HepG2 (cell line): ENCODE results near the gene HTR6. TPM values are rescaled to one million over a fixed set of nuclear protein-coding genes. Genes with fewer than 3 reads are reported as not detected.

Experiments used
- ATAC-seq: fragments of 200-7000 bp; cut with Tn5 transposase; 3 replicates; pipeline ENCODE4 v1.9.1; 2020; ENCODE audit warnings: mild to moderate bottlenecking, moderate library complexity
- BruUV-seq: library from RNA; stranded (reverse); fragments of 400-500 nt; replicated peaks from 2 replicates; lab custom pipeline; 2021; lab: Mats Ljungman, UMichigan
- CTCF ChIA-PET: fragments of 300-600 bp; formaldehyde crosslinking; extraction: SDS; loops from one replicate; lab custom pipeline; 2021; ENCODE audit warnings: low total read pairs, inconsistent platforms, low intra/inter-chr PET ratio; lab: Yijun Ruan, JAX
- POLR2A ChIA-PET: fragments of 350-600 bp; sonication (Branson Sonifier 250); formaldehyde crosslinking; loops from one replicate; lab custom pipeline; 2020; ENCODE audit warnings: antibody characterized with exemption, inconsistent platforms; lab: Yijun Ruan, JAX
- DNase-seq: peaks from one replicate; pipeline ENCODE4 v3.0.0-alpha.2; 2015; ENCODE audit warnings: low spot score
- FAIRE-seq: peaks from 3 replicates; lab custom pipeline; 2011; peaks lifted over from hg19 to GRCh38; lab: Jason Lieb, UNC
- H2AFZ ChIP-seq: one replicate; pipeline ENCODE4 v1.6.1; 2011; ENCODE audit warnings: low read length, inconsistent platforms
- H3K27ac ChIP-seq: fragments of 300-600 bp; 3 replicates; pipeline ENCODE4 v1.8.0; 2011; ENCODE audit warnings: mixed run types, mild to moderate bottlenecking, mixed read lengths, low read length, inconsistent platforms; ENCODE audit not compliant: insufficient read depth; ENCODE audit errors: extremely low read length
- H3K27me3 ChIP-seq, 2 experiments: fragments of 200-600 bp in 1 of 2; 2 replicates in 1 of 2; 3 replicates in 1 of 2; pipeline versions ENCODE4 v1.6.0 to v1.8.0; 2011; ENCODE audit warnings: low read length in 2 of 2, mild to moderate bottlenecking in 2 of 2, moderate library complexity in 2 of 2, inconsistent platforms in 1 of 2; ENCODE audit not compliant: insufficient read depth in 2 of 2, control insufficient read depth in 1 of 2
- H3K36me3 ChIP-seq, 2 experiments: fragments of 200-600 bp in 1 of 2; replicated peaks in 1 of 2; 2 replicates in 1 of 2; 3 replicates in 1 of 2; pipeline versions ENCODE4 v1.5.1 to v1.8.0; 2011; ENCODE audit warnings: low read length in 2 of 2, inconsistent platforms in 1 of 2; ENCODE audit not compliant: insufficient read depth in 2 of 2, control insufficient read depth in 1 of 2
- H3K4me1 ChIP-seq: 2 replicates; pipeline ENCODE4 v1.5.1; 2012; ENCODE audit warnings: low read length, inconsistent platforms; ENCODE audit not compliant: insufficient read depth
- H3K4me2 ChIP-seq: 2 replicates; pipeline ENCODE4 v1.6.0; 2011; ENCODE audit warnings: low read depth, low read length, inconsistent platforms
- H3K4me3 ChIP-seq, 3 experiments: fragments of 200-600 bp in 1 of 3; sonication (generic), shearing (Covaris generic) in 1 of 3; replicated peaks in 1 of 3; 2 replicates each; pipeline ENCODE4 v1.5.1; 2011 to 2016; ENCODE audit warnings: low read length in 3 of 3, inconsistent platforms in 2 of 3, low read depth in 2 of 3, mild to moderate bottlenecking in 2 of 3, control low read depth in 1 of 3, mixed read lengths in 1 of 3; ENCODE audit not compliant: insufficient read depth in 1 of 3
- H3K79me2 ChIP-seq: one replicate; pipeline ENCODE4 v1.6.1; 2011; ENCODE audit warnings: low read length, inconsistent platforms; ENCODE audit not compliant: insufficient read depth
- H3K9ac ChIP-seq: 2 replicates; pipeline ENCODE4 v1.6.0; 2011; ENCODE audit warnings: mild to moderate bottlenecking, low read depth, low read length, inconsistent platforms; ENCODE audit not compliant: insufficient read depth
- H3K9me3 ChIP-seq: 2 replicates; pipeline ENCODE4 v1.5.1; 2012; ENCODE audit warnings: mild to moderate bottlenecking, low read length
- H4K20me1 ChIP-seq: 2 replicates; pipeline ENCODE4 v1.6.0; 2011; ENCODE audit warnings: inconsistent platforms, mild to moderate bottlenecking, low read length, moderate library complexity; ENCODE audit not compliant: insufficient read depth
- NR2C2 ChIP-seq: sonication (generic); formaldehyde crosslinking; IDR thresholded peaks from 2 replicates; pipeline ENCODE4 v1.4.0; 2020; ENCODE audit warnings: missing genetic modification reagents, mild to moderate bottlenecking, moderate library complexity, borderline replicate concordance
- PATZ1 ChIP-seq: sonication (generic); formaldehyde crosslinking; IDR thresholded peaks from 2 replicates; pipeline ENCODE4 v1.4.0; 2020; ENCODE audit warnings: missing genetic modification reagents
- SKI ChIP-seq: fragments of 450-650 bp; IDR thresholded peaks from one replicate; pipeline ENCODE4 v1.6.1; 2018; ENCODE audit warnings: mild to moderate bottlenecking; ENCODE audit not compliant: partially characterized antibody
- YY1 ChIP-seq: IDR thresholded peaks from 2 replicates; pipeline ENCODE4 v1.6.1; 2011; ENCODE audit warnings: low read length, low read depth, moderate library complexity, mild to moderate bottlenecking; ENCODE audit not compliant: insufficient read depth, insufficient replicate concordance
- ZBTB8A ChIP-seq: sonication (generic); formaldehyde crosslinking; IDR thresholded peaks from 2 replicates; pipeline ENCODE4 v1.4.0; 2020; ENCODE audit warnings: mild to moderate bottlenecking, low read depth, missing genetic modification reagents, borderline replicate concordance
- ZNF546 ChIP-seq: sonication (generic); formaldehyde crosslinking; conservative IDR thresholded peaks from 2 replicates; pipeline ENCODE4 v1.8.1; 2023; ENCODE audit warnings: mild to moderate bottlenecking, missing genetic modification reagents
- ZNF670 ChIP-seq: sonication (generic); formaldehyde crosslinking; IDR thresholded peaks from 2 replicates; pipeline ENCODE4 v1.8.0; 2022; ENCODE audit warnings: mild to moderate bottlenecking, missing genetic modification reagents, borderline replicate concordance
- WGBS: methylation state at CpG from one replicate; pipeline ENCODE4 v1.1.6; 2017; ENCODE audit warnings: low lambda C conversion rate; 5-methylcytosine and 5-hydroxymethylcytosine counted together
- in situ Hi-C: cut with HindIII; loops from 2 replicates; pipeline ENCODE4 v1.10.0; 2017; ENCODE audit warnings: low pct_unique_long_range_greater_than_20kb; ENCODE audit not compliant: extremely low pct_ligation_motif_present
- intact Hi-C: fragments of 100-400 bp; cut with micrococcal nuclease; formaldehyde crosslinking; loops from one replicate; pipeline ENCODE4 v1.10.0; 2022; ENCODE audit not compliant: unreplicated experiment
- polyA plus RNA-seq, 8 experiments: library from polyadenylated mRNA; depleted of rRNA in 3 of 8; stranded (reverse) in 7 of 8; unstranded in 1 of 8; fragments of >200 nt; fragmentation: Illumina TruSeq in 4 of 8; extraction: Trizol in 4 of 8; gene quantifications; 2 replicates each; pipeline versions ENCODE4 v1.2.1 to v1.2.3, GENCODE V29; 2011 to 2016; ENCODE audit warnings: low read depth in 4 of 8, missing spikeins in 1 of 8, mixed read lengths in 1 of 8; ENCODE audit not compliant: insufficient read depth in 1 of 8
- total RNA-seq, 5 experiments: library from RNA; depleted of rRNA; stranded (reverse); fragments of >200 nt; fragmentation: Illumina TruSeq; extraction: Trizol; gene quantifications; 2 replicates each; pipeline ENCODE4 v1.2.3, GENCODE V29; 2016; ENCODE audit warnings: low read depth in 1 of 5
- TF ChIP-seq, protein P1 (sequence below): sonication (generic); formaldehyde crosslinking; IDR thresholded peaks from 2 replicates; pipeline ENCODE4 v1.9.0; 2022; ENCODE audit warnings: low read depth, missing genetic modification reagents
- TF ChIP-seq, protein P2 (sequence below): sonication (generic); formaldehyde crosslinking; IDR thresholded peaks from 2 replicates; pipeline ENCODE4 v1.4.0; 2020; ENCODE audit warnings: missing genetic modification reagents
- TF ChIP-seq, protein P3 (sequence below): sonication (generic); formaldehyde crosslinking; IDR thresholded peaks from 2 replicates; pipeline ENCODE4 v1.8.1; 2022; ENCODE audit warnings: low read depth, mild to moderate bottlenecking, missing genetic modification reagents

The HTR6 gene
- total and polyA plus RNA-seq, 2 of the 13 experiments (the other 11 are each of a cell fraction or from before 2014, with no cell fraction given) = 0.04 TPM; not detected in 1

DNA sequence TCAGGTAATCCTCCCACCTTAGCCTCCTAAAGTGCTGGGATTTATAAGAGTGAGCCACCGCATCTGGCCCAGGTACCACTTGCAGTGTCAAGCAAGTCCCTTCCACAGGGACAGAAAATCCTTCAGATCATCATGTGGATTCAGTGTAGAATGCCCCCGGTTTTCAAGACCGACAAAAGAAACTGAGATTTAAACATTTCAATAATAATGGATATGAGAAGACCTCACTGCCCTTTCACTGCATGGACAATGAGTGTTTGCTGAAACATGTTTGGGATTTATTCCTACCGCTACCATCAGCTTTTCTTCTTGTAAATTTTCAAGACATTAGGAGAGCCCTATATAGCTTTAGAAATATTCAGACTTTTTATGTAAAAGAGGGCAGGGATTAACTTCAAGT is 41.5 kb downstream of the HTR6 start:
- in situ Hi-C loops (no loop called here), intact Hi-C loops (no loop called here)

More for the DNA sequence above, 41.5 kb downstream of the HTR6 start:
- CTCF ChIA-PET = no interaction called here
- no peak overlapping the region for H2AFZ ChIP-seq
- no peaks in the 10 kb centered on the region for H3K9me3 ChIP-seq
- no peak overlapping the region for H3K27ac ChIP-seq
- no peak overlapping the region for H3K4me3 ChIP-seq
- peaks cover 9% of the 10 kb centered on the region for H3K4me1 ChIP-seq
- no peak for DNase-seq
- POLR2A ChIA-PET = no interaction called here
- WGBS = 75% methylated on average over 4 of the region's 4 CpGs
- TF ChIP-seq ZBTB8A (CRISPR knock-in tag) (no peak), ZNF546 (CRISPR knock-in tag) (no peak), ZNF670 (CRISPR knock-in tag) (no peak), NR2C2 (CRISPR knock-in tag) (no peak), SKI (no peak), PATZ1 (CRISPR knock-in tag) (no peak), YY1 (no peak)
- TF ChIP-seq, protein P1, sequence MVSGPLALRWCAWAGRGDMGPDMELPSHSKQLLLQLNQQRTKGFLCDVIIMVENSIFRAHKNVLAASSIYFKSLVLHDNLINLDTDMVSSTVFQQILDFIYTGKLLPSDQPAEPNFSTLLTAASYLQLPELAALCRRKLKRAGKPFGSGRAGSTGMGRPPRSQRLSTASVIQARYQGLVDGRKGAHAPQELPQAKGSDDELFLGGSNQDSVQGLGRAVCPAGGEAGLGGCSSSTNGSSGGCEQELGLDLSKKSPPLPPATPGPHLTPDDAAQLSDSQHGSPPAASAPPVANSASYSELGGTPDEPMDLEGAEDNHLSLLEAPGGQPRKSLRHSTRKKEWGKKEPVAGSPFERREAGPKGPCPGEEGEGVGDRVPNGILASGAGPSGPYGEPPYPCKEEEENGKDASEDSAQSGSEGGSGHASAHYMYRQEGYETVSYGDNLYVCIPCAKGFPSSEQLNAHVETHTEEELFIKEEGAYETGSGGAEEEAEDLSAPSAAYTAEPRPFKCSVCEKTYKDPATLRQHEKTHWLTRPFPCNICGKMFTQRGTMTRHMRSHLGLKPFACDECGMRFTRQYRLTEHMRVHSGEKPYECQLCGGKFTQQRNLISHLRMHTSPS (CRISPR knock-in tag) = no peak
- TF ChIP-seq, protein P2, sequence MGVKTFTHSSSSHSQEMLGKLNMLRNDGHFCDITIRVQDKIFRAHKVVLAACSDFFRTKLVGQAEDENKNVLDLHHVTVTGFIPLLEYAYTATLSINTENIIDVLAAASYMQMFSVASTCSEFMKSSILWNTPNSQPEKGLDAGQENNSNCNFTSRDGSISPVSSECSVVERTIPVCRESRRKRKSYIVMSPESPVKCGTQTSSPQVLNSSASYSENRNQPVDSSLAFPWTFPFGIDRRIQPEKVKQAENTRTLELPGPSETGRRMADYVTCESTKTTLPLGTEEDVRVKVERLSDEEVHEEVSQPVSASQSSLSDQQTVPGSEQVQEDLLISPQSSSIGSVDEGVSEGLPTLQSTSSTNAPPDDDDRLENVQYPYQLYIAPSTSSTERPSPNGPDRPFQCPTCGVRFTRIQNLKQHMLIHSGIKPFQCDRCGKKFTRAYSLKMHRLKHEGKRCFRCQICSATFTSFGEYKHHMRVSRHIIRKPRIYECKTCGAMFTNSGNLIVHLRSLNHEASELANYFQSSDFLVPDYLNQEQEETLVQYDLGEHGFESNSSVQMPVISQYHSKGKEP (CRISPR knock-in tag) = no peak
- TF ChIP-seq, protein P3, sequence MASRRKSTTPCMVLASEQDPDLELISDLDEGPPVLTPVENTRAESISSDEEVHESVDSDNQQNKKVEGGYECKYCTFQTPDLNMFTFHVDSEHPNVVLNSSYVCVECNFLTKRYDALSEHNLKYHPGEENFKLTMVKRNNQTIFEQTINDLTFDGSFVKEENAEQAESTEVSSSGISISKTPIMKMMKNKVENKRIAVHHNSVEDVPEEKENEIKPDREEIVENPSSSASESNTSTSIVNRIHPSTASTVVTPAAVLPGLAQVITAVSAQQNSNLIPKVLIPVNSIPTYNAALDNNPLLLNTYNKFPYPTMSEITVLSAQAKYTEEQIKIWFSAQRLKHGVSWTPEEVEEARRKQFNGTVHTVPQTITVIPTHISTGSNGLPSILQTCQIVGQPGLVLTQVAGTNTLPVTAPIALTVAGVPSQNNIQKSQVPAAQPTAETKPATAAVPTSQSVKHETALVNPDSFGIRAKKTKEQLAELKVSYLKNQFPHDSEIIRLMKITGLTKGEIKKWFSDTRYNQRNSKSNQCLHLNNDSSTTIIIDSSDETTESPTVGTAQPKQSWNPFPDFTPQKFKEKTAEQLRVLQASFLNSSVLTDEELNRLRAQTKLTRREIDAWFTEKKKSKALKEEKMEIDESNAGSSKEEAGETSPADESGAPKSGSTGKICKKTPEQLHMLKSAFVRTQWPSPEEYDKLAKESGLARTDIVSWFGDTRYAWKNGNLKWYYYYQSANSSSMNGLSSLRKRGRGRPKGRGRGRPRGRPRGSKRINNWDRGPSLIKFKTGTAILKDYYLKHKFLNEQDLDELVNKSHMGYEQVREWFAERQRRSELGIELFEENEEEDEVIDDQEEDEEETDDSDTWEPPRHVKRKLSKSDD (CRISPR knock-in tag) = no peak
- TF ChIP-seq, all 625 proteins: peak for 0
- BruUV-seq = no TSS peak
- ATAC-seq (no peak), FAIRE-seq (no peak)
- H3K4me2 ChIP-seq = no peak overlapping the region
- H3K9ac ChIP-seq = no peak overlapping the region
- no peaks in the 10 kb centered on the region for H3K27me3 ChIP-seq
- no peaks in the 10 kb centered on the region for H3K79me2 ChIP-seq
- H3K36me3 ChIP-seq = no peaks in the 10 kb centered on the region
- no peaks in the 10 kb centered on the region for H4K20me1 ChIP-seq
